Measurements from ENCODE around the gene CBX8.
A peak's percentile ranks its signal among the peaks of the same experiment; 100 is the strongest.

- no peak for TF ChIP-seq POLR2AphosphoS5 (IDR thresholded peaks at IDR 0.05; ENCODE audit: insufficient read depth, low read depth, low read length)
- TF ChIP-seq EZH2 (IDR thresholded peaks at IDR 0.05; ENCODE audit: borderline replicate concordance, low read depth, low read length, severe bottlenecking): peak; percentile 28
- TF ChIP-seq, protein P1, sequence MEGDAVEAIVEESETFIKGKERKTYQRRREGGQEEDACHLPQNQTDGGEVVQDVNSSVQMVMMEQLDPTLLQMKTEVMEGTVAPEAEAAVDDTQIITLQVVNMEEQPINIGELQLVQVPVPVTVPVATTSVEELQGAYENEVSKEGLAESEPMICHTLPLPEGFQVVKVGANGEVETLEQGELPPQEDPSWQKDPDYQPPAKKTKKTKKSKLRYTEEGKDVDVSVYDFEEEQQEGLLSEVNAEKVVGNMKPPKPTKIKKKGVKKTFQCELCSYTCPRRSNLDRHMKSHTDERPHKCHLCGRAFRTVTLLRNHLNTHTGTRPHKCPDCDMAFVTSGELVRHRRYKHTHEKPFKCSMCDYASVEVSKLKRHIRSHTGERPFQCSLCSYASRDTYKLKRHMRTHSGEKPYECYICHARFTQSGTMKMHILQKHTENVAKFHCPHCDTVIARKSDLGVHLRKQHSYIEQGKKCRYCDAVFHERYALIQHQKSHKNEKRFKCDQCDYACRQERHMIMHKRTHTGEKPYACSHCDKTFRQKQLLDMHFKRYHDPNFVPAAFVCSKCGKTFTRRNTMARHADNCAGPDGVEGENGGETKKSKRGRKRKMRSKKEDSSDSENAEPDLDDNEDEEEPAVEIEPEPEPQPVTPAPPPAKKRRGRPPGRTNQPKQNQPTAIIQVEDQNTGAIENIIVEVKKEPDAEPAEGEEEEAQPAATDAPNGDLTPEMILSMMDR (IDR thresholded peaks at IDR 0.05; ENCODE audit: extremely low read depth in 1 of 2, insufficient read depth in 1 of 2, low read depth in 1 of 2, low read length in 2 of 2): no peak
- TF ChIP-seq JUN (IDR thresholded peaks at IDR 0.05; ENCODE audit: borderline replicate concordance, insufficient read depth, insufficient read length, low read depth): no peak
Observed at GRCh38 chr17:79806863-79807720, 10.2 kb upstream of the CBX8 start.
